GM19324 (cell line): ENCODE measurements around the gene BICDL2.
A peak's percentile ranks its signal among the peaks of the same experiment; 100 is the strongest.

ENCODE experiments used
- ATAC-seq: cut with Tn5 transposase; IDR thresholded peaks from one replicate; pipeline ENCODE4 v1.9.1; 2021; ENCODE audit warnings: mild to moderate bottlenecking, moderate library complexity; ENCODE audit not compliant: unreplicated experiment, low FRiP score

BICDL2 gene

DNA sequence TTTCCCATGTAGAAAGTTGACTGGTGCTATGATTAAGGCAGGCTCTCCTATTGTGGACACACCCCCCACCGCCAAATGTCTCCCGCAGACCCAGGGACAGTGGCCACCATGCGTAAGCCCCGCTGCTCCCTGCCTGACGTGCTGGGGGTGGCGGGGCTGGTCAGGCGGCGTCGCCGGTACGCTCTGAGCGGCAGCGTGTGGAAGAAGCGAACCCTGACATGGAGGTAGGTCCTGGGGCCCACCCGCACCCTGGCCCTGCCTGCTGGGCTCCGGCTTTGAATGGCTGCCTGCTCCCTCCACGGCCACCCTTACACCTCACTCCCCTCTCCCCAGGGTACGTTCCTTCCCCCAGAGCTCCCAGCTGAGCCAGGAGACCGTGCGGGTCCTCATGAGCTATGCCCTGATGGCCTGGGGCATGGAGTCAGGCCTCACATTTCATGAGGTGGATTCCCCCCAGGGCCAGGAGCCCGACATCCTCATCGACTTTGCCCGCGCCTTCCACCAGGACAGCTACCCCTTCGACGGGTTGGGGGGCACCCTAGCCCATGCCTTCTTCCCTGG is 13.3 kb upstream of the BICDL2 start:
- ATAC-seq = no peak

DNA sequence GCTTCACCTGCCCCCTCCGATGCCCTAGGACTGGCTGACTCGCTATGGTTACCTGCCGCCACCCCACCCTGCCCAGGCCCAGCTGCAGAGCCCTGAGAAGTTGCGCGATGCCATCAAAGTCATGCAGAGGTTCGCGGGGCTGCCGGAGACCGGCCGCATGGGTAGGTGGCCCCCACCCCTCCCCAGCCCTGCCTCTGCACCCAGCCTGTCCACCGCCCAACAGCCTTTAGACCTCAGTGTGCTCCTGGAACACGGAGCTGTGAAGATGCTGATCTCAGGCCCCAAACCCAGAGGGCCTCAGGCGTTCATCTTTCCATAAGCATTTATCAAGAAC is 10.6 kb upstream of the BICDL2 start:
- no peak for ATAC-seq

GRCh38 chr16:3046641-3047386 is 10.1 kb upstream of the BICDL2 start:
- ATAC-seq = no peak

DNA sequence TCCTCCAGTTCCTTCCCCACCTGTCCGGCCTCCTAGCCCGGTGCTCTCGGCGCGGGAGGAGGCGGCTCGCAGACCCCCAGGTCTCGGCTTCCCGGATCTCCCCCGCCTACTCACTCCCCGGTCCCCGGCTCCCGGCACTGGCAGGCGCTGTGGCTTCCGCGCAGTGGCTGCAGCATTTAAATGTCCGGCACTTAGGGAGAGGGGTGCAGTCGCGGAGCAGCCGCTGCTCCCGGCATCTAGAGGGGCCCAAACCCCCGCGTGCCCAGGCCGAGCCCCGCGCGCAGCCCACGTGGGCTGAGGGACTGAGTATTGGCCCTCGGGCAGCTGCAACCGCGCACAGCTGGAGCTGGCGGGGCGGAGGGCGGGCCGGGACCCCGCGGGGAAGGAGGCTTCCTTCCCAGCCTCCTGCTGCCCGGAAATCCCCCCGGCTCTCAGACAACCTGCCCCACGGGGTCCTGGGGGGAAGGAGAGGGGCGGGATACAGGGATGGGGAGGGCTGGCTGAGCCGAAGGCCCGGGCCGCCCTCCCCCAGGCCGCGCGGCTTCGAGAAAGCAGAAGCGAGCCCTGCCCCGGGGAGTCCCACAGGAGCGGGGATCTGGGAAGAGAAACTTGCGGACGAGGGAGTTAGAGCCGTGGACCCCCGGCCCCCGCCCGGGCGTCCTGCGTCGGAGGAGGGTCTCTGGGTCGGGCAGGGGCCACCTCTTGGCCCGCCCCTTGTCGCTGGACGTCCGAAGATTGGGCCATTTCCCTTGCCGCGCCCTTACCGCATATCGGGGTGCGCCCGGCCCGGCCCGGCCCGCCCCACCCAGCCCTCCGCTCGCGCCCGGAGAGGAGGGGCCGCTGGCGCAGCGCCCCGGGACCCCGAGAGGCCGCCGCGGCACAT is 9.3 kb upstream of the BICDL2 start, which contains the start of gene MMP25:
Gene MMP25, plus strand, starts transcription at position 804 of the 883 bp plus-strand sequence. CDS start 357 bp downstream, outside the sequence.
- no peak for ATAC-seq

GRCh38 chr16:3044708-3045107 is 8.0 kb upstream of the BICDL2 start:
- no peak for ATAC-seq

DNA sequence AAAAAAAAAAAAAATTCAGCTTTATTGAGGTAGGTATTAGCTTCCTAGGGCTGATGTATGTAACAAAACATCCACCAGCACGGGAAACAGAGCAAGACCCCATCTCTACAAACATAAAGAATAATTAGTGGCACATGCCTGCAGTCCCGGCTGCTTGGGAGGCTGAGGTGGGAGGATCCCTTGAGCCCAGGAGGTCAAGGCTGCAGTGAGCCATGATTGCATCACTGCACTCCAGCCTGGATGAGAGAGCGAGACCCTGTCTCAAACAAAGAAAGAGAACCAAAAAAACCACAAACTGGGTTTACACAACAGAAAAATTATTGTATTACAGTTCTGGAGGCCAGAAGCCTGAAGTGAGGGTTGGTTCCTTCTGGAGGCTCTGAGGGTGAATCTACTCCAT is 5.6 kb upstream of the BICDL2 start:
- ATAC-seq = no peak

DNA sequence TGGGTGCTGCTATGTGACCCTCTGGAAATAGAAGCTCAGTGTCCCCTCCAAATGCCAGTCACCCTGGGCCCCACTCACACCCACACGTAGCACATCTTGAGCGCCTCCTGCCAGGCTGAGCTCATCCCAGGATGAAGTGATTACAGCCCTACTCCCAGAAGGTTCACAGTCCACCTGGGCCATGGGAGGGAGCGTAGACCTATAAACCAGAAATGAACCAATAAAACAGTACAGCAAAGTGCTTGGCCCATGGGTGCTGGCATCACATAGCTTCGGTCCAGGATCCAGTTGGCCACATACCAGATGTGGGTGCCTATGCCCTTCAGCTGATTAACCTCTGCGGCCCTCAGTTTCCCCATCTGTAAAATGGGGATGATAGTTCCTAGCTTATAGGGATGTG is 2.2 kb upstream of the BICDL2 start:
- no peak for ATAC-seq

- ATAC-seq = no peak
Observed at GRCh38 chr16:3038256-3038655, 1.5 kb upstream of the BICDL2 start.

DNA sequence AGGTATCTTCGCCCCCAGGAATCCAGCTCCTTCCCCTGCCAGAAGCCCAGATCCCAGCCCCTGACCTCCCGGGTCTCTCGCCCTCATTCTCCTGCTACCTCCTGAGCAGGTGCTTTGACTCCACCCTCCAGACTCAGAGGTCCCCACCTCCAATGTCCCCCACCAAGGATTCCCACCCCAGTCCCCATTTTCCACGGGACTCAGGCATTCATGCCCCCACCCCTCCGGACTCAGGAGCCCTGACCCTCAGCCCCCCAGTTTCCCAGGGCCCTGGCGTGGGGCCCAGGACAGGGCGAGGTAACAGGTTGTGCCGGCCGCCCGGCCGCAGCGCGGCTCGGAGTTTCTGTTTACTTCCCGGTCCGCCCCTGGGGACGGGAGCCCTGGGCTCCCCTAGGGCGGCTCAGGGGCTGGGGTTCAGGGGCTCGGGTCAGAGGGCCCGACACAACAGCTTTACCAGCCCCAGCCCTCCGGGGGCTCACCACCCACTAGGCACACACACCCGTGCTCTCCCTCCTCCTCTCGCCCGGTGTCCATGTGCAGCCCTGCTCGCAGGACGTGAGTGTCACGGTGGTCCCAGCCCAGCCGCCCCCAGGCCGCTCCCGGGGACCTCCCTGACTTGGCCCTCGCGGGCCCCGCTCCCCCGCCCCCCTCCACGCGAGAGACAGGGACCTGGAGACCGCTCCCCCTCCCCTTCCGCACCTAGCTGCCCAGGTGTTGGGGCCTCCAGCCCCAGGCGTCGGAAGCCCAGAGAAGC is 595 bp downstream of the BICDL2 start:
- no peak for ATAC-seq

DNA sequence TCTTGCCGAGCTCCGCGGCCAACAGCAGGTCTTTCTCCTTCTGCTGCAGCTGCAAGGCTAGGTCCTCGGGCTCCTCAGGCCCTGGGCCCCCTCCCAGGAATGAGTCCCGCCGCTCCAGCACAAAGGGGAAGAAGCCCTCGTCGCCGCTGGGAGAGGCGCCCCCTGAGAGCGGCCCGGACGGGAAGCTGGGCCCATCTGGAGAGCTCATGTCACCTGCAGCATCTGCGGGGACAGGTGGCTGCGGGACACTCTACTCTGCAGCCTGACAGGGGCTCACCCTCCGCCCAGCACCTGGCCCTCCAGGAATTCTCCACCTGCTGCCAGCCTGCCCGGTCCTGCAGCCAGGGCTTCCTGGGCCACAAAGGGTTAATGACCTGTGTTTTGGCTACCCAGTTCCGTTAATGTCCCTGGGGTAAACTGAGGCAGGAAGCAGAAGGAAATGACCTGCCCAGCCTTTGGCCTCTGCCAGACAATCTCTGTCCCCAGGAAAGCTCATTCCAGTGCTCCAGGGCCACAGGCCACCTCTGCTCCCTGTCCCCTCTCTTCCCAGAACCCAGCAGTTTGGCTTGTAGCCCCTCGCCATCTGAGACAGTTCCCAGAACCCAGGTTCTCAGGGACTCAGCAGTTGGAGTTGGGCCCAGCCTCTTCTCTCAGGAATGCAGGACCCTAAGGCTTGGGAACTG is 1.3 kb downstream of the BICDL2 start:
- no peak for ATAC-seq

DNA sequence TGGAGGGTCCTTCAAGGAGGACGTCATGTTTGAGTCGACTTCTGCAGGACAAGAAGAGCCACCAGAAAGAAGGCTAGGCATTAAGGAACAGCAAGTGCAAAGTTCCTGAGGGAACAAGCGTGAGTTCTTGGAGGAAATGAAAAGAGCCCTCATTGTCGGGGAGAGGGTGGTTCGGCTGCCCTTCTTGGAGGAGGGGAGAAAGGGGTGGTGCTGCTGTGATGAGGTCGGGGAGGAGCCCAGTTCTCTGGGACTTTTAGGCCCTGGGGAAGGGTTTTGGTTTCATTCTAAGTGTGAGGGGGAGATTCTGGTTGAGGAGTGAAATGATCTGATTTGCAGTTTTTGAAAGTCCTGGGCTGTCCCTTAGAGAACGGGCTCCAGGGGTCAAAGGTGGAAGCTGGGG is 4.1 kb downstream of the BICDL2 start:
- ATAC-seq = no peak

DNA sequence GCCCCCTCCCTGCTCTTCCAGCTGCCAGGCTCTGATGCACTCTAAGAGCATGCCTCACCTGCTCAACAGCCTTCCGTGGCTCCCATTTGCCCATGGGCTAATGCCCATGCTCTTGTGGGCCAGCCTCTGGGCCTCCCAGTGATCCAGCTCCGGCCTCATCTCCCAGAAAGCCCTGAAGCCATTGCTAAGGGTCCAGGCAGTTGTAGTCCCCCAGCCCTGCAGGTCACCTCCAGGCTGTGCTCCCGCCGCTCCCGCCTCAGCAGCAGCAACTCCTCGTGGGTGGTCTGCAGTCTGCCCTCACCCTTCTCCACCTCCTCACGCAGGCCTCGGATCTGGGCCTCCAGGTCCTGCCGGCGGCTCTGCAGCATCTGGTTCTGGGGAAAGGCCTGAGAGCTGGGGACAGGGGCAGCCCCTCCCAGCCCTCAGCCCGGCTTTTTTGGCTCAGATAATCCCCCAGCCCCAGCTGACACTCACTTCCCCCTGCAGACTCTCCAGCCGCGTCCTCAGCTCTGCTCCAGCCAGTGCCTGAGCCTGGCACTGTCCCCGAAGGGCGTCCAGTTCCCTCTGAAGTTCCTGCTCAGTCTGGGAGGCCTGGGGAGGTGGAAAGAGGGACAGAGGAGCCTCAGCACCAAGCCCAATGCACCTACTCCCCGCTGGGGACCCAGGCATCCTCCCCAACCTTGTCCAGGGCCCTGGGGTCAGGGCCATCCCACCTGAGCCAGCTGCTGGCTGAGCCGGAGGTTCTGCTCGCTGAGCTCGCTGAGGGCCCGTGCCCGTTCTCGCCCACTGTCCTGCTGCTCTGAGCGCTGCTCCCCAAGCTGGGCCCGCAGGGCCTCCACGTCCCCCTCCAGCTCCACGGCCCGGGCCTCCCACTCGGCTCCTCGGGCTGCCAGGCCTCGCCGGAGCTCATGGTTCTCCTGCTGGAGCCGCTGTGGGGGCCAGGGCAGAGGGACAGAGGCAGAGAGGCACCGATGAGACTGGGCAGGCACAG is 6.2 kb downstream of the BICDL2 start:
- ATAC-seq = no peak

DNA sequence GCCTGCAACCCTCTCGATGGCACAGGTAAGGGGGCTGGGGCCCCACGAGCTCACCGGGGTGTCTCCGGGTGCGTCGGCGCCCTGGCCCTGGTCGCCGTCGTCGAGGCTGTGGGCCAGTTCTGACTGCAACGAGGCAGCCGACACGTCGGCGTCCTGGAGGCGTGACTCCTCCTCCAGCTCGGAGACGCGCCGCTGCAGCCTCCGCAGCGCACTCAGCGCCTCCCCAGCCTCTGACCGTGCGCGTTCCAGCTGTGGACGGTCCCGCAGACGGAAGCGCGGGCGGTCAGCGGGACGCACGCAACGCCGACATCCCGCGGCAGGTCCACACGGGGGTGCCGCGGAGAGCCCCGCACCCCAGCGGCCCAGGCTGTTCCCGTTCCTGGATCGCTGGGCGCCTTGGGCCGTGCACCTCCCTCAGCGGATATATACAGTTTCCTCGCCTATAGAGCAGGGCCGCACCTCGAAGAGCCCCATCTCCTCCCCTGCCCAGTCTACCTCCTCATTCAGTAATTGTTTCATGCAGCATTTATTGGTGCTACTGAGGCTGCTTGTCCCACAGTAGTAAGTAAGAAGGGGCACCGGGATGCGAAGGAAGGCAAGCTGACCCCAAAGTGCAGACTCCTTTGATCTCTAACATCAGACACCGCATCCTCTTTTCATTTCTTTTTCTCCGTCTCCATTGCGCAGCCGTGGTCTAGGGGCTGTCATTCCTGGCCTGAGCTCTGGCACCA is 7.1 kb downstream of the BICDL2 start:
- no peak for ATAC-seq

DNA sequence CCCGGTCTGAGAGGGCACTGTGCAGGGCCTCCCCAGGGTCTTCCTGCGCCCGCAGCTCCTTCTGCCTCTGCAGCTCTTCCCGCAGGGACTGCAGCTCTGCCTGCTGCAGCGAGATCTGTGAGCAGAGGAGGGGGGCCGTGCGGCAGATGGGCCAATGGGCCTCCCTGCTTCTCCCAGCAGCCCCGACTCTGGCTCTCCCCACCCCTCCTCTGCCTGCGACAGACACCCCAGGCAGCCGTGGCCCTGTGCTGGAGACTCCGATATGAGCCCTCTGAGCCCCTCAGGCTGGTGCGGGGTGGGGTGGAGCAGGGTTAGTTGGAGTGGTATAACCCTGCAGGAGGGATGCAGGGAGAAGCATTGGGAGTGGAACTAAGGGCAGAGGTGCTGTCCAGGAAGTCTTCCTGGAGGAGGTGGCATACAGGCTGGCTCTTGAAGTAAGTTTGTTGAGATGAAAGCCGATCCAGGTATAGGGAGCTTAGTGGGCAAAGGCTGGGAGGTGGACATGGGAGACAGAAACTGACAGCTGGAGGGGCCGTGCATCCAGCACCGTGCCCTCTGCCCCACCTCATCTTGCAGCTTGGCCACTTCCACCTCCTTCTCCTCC is 7.9 kb downstream of the BICDL2 start:
- no peak for ATAC-seq

- ATAC-seq = peak; percentile 35
Observed at GRCh38 chr16:3027983-3028715, 8.6 kb downstream of the BICDL2 start.

GRCh38 chr16:3027489-3027795 is 9.3 kb downstream of the BICDL2 start:
- ATAC-seq = no peak
